Left ventricle myocardium inferior (tissue), 1 donor: ENCODE data around the gene ACTL6B. TPM values are rescaled to one million over a fixed set of nuclear protein-coding genes. Genes with fewer than 3 reads are reported as not detected.

Source experiments
- DNase-seq: peaks from one replicate; pipeline ENCODE4 v3.0.0-alpha.2; 2020
- H3K27ac ChIP-seq: fragments of 200-600 bp; replicated peaks from 2 replicates; pipeline ENCODE4 v1.8.0; 2021
- H3K27me3 ChIP-seq: fragments of 200-600 bp; 2 replicates; pipeline ENCODE4 v1.8.0; 2021; ENCODE audit warnings: low read depth
- H3K36me3 ChIP-seq: fragments of 200-600 bp; 2 replicates; pipeline ENCODE4 v1.8.0; 2021
- H3K4me1 ChIP-seq: fragments of 200-600 bp; 2 replicates; pipeline ENCODE4 v1.8.0; 2021
- H3K4me3 ChIP-seq: fragments of 200-600 bp; 2 replicates; pipeline ENCODE4 v1.8.0; 2021; ENCODE audit warnings: mild to moderate bottlenecking, moderate library complexity
- H3K9me3 ChIP-seq: fragments of 200-600 bp; replicated peaks from 2 replicates; pipeline ENCODE4 v1.8.0; 2021
- CTCF ChIP-seq: fragments of 200-600 bp; IDR thresholded peaks from 2 replicates; pipeline ENCODE4 v1.8.0; 2021; ENCODE audit warnings: antibody characterized with exemption, mild to moderate bottlenecking, borderline replicate concordance
- intact Hi-C: fragments of 100-400 bp; cut with micrococcal nuclease; formaldehyde crosslinking; loops from one replicate; pipeline ENCODE4 v1.11.0; 2022
- total RNA-seq: library from RNA; stranded (reverse); fragmentation: NEBNext Ultra II Directional; extraction: Animal tissue kit (Norgen Biotek cat#: 25700); gene quantifications from one replicate; pipeline ENCODE4 v1.2.1, GENCODE V29; 2021
- donor health status: DM: no; HTN: yes; CAD: no; lungs with severe emphysema.

The ACTL6B gene
- total RNA-seq, 1 donor from 2014 or later = not detected

GRCh38 chr7:100641860-100642533 is 14.3 kb downstream of the ACTL6B start:
- H3K4me3 ChIP-seq = no peak overlapping the region
- TF ChIP-seq CTCF = no peak
- H3K27ac ChIP-seq = no peak overlapping the region
- peaks cover 96% of the 10 kb centered on the region for H3K27me3 ChIP-seq
- no peak for DNase-seq
- no peaks in the 10 kb centered on the region for H3K4me1 ChIP-seq
- H3K9me3 ChIP-seq = no peaks in the 10 kb centered on the region
- no peaks in the 10 kb centered on the region for H3K36me3 ChIP-seq
- intact Hi-C loops = no loop called here

- Histone ChIP-seq H3K9me3 (no peaks in the 10 kb centered on the region), H3K36me3 (no peaks in the 10 kb centered on the region), H3K27ac (no peak within 1 kb of the TSS), H3K4me3 (no peak within 1 kb of the TSS), H3K27me3 (peaks cover 96% of the 10 kb centered on the region), H3K4me1 (no peaks in the 10 kb centered on the region)
- no peak for DNase-seq
- TF ChIP-seq CTCF = no peak
- intact Hi-C loops = no loop called here
These were observed 14.8 kb downstream of the ACTL6B start, which contains the start of gene TFR2 for GRCh38 chr7:100641463-100641859. TSS of gene TFR2 (minus strand) at chr7:100641552. CDS start at chr7:100641509, 43 bp downstream.

GRCh38 chr7:100640517-100641440 is 15.5 kb downstream of the ACTL6B start:
- no peak for TF ChIP-seq CTCF
- intact Hi-C loops = no loop called here
- no peaks in the 10 kb centered on the region for H3K4me1 ChIP-seq
- H3K4me3 ChIP-seq = no peak overlapping the region
- H3K27me3 ChIP-seq = peaks cover 96% of the 10 kb centered on the region
- no peak overlapping the region for H3K27ac ChIP-seq
- no peak for DNase-seq
- no peaks in the 10 kb centered on the region for H3K9me3 ChIP-seq
- H3K36me3 ChIP-seq = no peaks in the 10 kb centered on the region

GRCh38 chr7:100639995-100640516 is 16.2 kb downstream of the ACTL6B start:
- Histone ChIP-seq H3K9me3 (no peaks in the 10 kb centered on the region), H3K27ac (no peak overlapping the region), H3K4me3 (no peak overlapping the region), H3K36me3 (no peaks in the 10 kb centered on the region), H3K27me3 (peaks cover 95% of the 10 kb centered on the region), H3K4me1 (no peaks in the 10 kb centered on the region)
- TF ChIP-seq CTCF = no peak
- DNase-seq = no peak
- intact Hi-C loops = no loop called here

GRCh38 chr7:100632951-100633717 is 23.1 kb downstream of the ACTL6B start:
- peaks cover 79% of the 10 kb centered on the region for H3K27me3 ChIP-seq

More at GRCh38 chr7:100632951-100633717, 23.1 kb downstream of the ACTL6B start:
- intact Hi-C loops = no loop called here
- peak; percentile 29 for TF ChIP-seq CTCF
- no peak for DNase-seq
- H3K36me3 ChIP-seq = no peaks in the 10 kb centered on the region
- H3K4me3 ChIP-seq = peak overlapping the region; percentile 68
- H3K27ac ChIP-seq = no peak overlapping the region
- H3K4me1 ChIP-seq = peaks cover 13% of the 10 kb centered on the region
- no peaks in the 10 kb centered on the region for H3K9me3 ChIP-seq
